SK-N-SH (cell line): ENCODE data around the gene CLDN5. TPM values are rescaled to one million over a fixed set of nuclear protein-coding genes. Genes with fewer than 3 reads are reported as not detected.

Experiments
- CTCF ChIA-PET: fragments of 300-600, 350-600 bp; formaldehyde crosslinking; extraction: SDS; loops from one replicate; lab custom pipeline; 2021; lab: Yijun Ruan, JAX
- POLR2A ChIA-PET: fragments of 350-600 bp; sonication (Branson Sonifier 250); formaldehyde crosslinking; extraction: SDS; loops from one replicate; lab custom pipeline; 2020; ENCODE audit warnings: antibody characterized with exemption, inconsistent platforms; lab: Yijun Ruan, JAX
- DNase-seq: peaks from one replicate; pipeline ENCODE4 v3.0.0; 2012
- H2AFZ ChIP-seq: fragments of 200-600 bp; sonication (generic); 2 replicates; pipeline ENCODE4 v1.8.1; 2016; ENCODE audit warnings: antibody characterized with exemption, mild to moderate bottlenecking, low read depth
- H3F3A ChIP-seq: fragments of 200-600 bp; sonication (generic); replicated peaks from 2 replicates; pipeline ENCODE3; 2016; ENCODE audit warnings: antibody characterized with exemption, mild to moderate bottlenecking; ENCODE audit not compliant: insufficient read depth
- H3K27ac ChIP-seq, 2 experiments: fragments of 200-500 bp in 1 of 2; fragments of 200-600 bp in 1 of 2; sonication (Bioruptor generic) in 1 of 2; sonication (generic), shearing (Covaris generic) in 1 of 2; 2 replicates each; pipeline versions ENCODE4 v1.5.1 to v1.6.1; 2014 to 2016; ENCODE audit warnings: low read depth in 2 of 2, inconsistent platforms in 1 of 2, low read length in 1 of 2, mild to moderate bottlenecking in 1 of 2, mixed read lengths in 1 of 2
- H3K27me3 ChIP-seq: fragments of 200-600 bp; sonication (generic), shearing (Covaris generic); 2 replicates; pipeline ENCODE4 v1.6.1; 2016; ENCODE audit warnings: mixed run types; ENCODE audit not compliant: insufficient read depth
- H3K36me3 ChIP-seq, 2 experiments: fragments of 200-500 bp in 1 of 2; fragments of 200-600 bp in 1 of 2; sonication (Bioruptor generic) in 1 of 2; sonication (generic) in 1 of 2; replicated peaks in 1 of 2; 2 replicates each; pipeline versions ENCODE3 to v1.5.1; 2014 to 2016; ENCODE audit warnings: low read length in 1 of 2, mild to moderate bottlenecking in 1 of 2; ENCODE audit not compliant: insufficient read depth in 2 of 2, control insufficient read depth in 1 of 2
- H3K4me1 ChIP-seq, 2 experiments: fragments of 200-500 bp in 1 of 2; fragments of 200-600 bp in 1 of 2; sonication (Bioruptor generic) in 1 of 2; sonication (generic), shearing (Covaris generic) in 1 of 2; 2 replicates each; pipeline versions ENCODE4 v1.5.1 to v1.6.1; 2014 to 2016; ENCODE audit warnings: low read depth in 1 of 2, low read length in 1 of 2, mixed run types in 1 of 2; ENCODE audit not compliant: insufficient read depth in 2 of 2, control insufficient read depth in 1 of 2
- H3K4me2 ChIP-seq: fragments of 200-600 bp; sonication (generic), shearing (Covaris generic); 2 replicates; pipeline ENCODE4 v1.6.1; 2017; ENCODE audit warnings: mixed run types
- H3K4me3 ChIP-seq, 2 experiments: fragments of 200-500 bp in 1 of 2; fragments of 200-600 bp in 1 of 2; sonication (Bioruptor generic) in 1 of 2; sonication (generic), shearing (Covaris generic) in 1 of 2; 2 replicates each; pipeline versions ENCODE4 v1.5.1 to v1.8.1; 2014 to 2016; ENCODE audit warnings: low read depth in 2 of 2, inconsistent platforms in 1 of 2, low read length in 1 of 2, mild to moderate bottlenecking in 1 of 2, mixed read lengths in 1 of 2, moderate library complexity in 1 of 2
- H3K79me2 ChIP-seq: fragments of 200-600 bp; sonication (generic); 2 replicates; pipeline ENCODE4 v1.8.1; 2017; ENCODE audit warnings: mild to moderate bottlenecking; ENCODE audit not compliant: insufficient read depth
- H3K9ac ChIP-seq: fragments of 200-600 bp; sonication (generic); 2 replicates; pipeline ENCODE4 v1.6.1; 2017; ENCODE audit warnings: mixed run types
- H3K9me2 ChIP-seq: fragments of 200-600 bp; sonication (generic); 2 replicates; pipeline ENCODE4 v1.6.1; 2017; ENCODE audit warnings: mixed run types
- H3K9me3 ChIP-seq: fragments of 200-600 bp; sonication (generic); 2 replicates; pipeline ENCODE4 v1.6.1; 2017; ENCODE audit warnings: mixed run types, mild to moderate bottlenecking, moderate library complexity
- H4K20me1 ChIP-seq: fragments of 200-600 bp; sonication (generic); 2 replicates; pipeline ENCODE4 v1.6.1; 2017; ENCODE audit warnings: mild to moderate bottlenecking, mixed run types; ENCODE audit not compliant: insufficient read depth
- CHD2 ChIP-seq: fragments of 150-350 bp; IDR thresholded peaks from 2 replicates; pipeline ENCODE4 v1.6.1; 2018; ENCODE audit warnings: low read length; ENCODE audit not compliant: partially characterized antibody
- EP300 ChIP-seq, 2 experiments: IDR thresholded peaks; 2 replicates each; pipeline versions ENCODE4 v1.4.0 to v1.6.1; 2012; ENCODE audit warnings: borderline replicate concordance in 1 of 2, low read depth in 1 of 2, low read length in 1 of 2
- FOSL2 ChIP-seq: IDR thresholded peaks from 2 replicates; pipeline ENCODE4 v1.4.0; 2012; ENCODE audit warnings: low read depth, mild to moderate bottlenecking, moderate library complexity, borderline replicate concordance
- FOXJ3 ChIP-seq: sonication (generic); formaldehyde crosslinking; IDR thresholded peaks from 2 replicates; pipeline ENCODE4 v1.5.1; 2020; ENCODE audit warnings: mild to moderate bottlenecking, missing genetic modification reagents
- GABPA ChIP-seq: IDR thresholded peaks from 2 replicates; pipeline ENCODE4 v1.4.0; 2012; ENCODE audit warnings: low read depth, mild to moderate bottlenecking
- IRF3 ChIP-seq: fragments of 150-350 bp; IDR thresholded peaks from 2 replicates; pipeline ENCODE4 v1.6.1; 2016; ENCODE audit warnings: mild to moderate bottlenecking, low read depth, low read length
- NRF1 ChIP-seq: IDR thresholded peaks from 2 replicates; pipeline ENCODE4 v1.6.1; 2012; ENCODE audit warnings: low read depth, mild to moderate bottlenecking, low read length
- RAD21 ChIP-seq: IDR thresholded peaks from 2 replicates; pipeline ENCODE4 v1.6.1; 2012; ENCODE audit warnings: mild to moderate bottlenecking, low read length
- REST ChIP-seq: IDR thresholded peaks from 2 replicates; pipeline ENCODE4 v1.6.1; 2012; ENCODE audit warnings: mild to moderate bottlenecking, low read depth, low read length, moderate library complexity
- TAF1 ChIP-seq: IDR thresholded peaks from 2 replicates; pipeline ENCODE4 v1.6.1; 2012; ENCODE audit warnings: low read depth, mild to moderate bottlenecking, low read length, moderate library complexity, borderline replicate concordance
- YY1 ChIP-seq: IDR thresholded peaks from 2 replicates; pipeline ENCODE4 v1.4.0; 2012; ENCODE audit warnings: low read depth, mild to moderate bottlenecking
- WGBS: methylation state at CpG from one replicate; pipeline ENCODE4 v1.1.6; 2017; ENCODE audit warnings: low lambda C conversion rate; 5-methylcytosine and 5-hydroxymethylcytosine counted together
- polyA plus RNA-seq, 3 experiments: library from polyadenylated mRNA; depleted of rRNA; stranded (reverse); fragments of >200 nt; gene quantifications; 2 replicates each; pipeline ENCODE4 v1.2.3, GENCODE V29; 2012
- TF ChIP-seq, protein P1 (sequence below): IDR thresholded peaks from 2 replicates; pipeline ENCODE4 v1.4.0; 2012; ENCODE audit warnings: low read depth
- TF ChIP-seq, protein P2 (sequence below): fragments of 200-600 bp; sonication (generic); IDR thresholded peaks from 2 replicates; pipeline ENCODE4 v1.6.1; 2017; ENCODE audit warnings: antibody characterized with exemption, mild to moderate bottlenecking, moderate library complexity

The CLDN5 gene
- polyA plus RNA-seq, 1 of the 3 experiments (the other 2 are of a cell fraction): not detected

DNA sequence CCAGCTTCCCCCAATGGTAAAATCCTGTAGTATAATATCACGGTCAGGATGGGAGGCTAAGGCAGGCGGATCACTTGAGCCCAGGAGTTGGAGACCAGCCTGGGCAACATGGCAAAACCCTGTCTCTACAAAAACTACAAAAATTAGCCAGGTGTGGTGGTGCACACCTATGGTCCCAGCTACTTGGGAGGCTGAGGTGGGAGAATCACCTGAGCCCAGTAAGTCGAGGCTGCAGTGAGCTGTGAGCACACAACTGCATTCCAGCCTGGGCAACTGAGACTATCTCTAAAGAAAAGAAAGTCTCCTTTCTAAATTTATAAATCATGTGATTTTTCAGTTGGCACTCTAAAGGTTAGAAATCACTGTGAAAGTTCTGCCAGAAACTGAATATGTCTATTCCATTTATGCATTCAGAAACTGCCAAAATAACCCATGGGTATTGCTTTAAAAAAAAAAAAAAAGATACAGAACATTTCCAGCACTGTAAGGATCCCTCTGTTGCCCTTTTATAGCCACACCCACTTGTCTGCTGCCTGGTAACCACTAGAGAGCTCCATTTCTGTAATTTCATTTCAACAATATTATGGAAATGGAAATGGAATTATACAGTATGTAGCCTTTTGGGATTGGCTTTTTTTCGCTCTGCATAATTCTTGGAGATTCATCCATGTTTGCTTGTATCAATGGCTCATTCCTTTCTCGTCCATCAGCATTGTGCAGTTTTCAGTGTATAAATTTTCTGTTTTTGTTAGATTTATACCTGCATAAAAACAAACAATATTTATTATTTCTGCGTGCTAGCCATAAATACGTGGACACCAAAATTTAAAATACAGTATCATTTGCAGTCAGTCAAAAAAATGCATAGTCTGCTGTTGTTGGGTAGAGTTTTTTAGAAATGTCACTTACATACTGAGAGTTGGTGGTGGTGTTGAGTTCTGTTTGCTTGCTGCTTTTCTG is 35.0 kb downstream of the CLDN5 start:
- Histone ChIP-seq H3K27ac (no peak overlapping the region), H3K27me3 (no peaks in the 10 kb centered on the region), H3K9me3 (no peaks in the 10 kb centered on the region), H3K9ac (no peak overlapping the region), H2AFZ (0 out of 2 replicates have a peak overlapping the region, but pooled peaks have one; percentile 48), H3K4me1 (no peaks in the 10 kb centered on the region), H3K36me3 (peaks cover 10 to 14% of the 10 kb centered on the region in 2 experiments), H3K79me2 (no peaks in the 10 kb centered on the region), H3K4me2 (no peak overlapping the region), H4K20me1 (peaks cover 3% of the 10 kb centered on the region; the same call in 1 of the 2 replicates), H3K4me3 (no peak overlapping the region), H3K9me2 (no peaks in the 10 kb centered on the region), H3F3A (peaks cover 3% of the 10 kb centered on the region)
- ChIA-PET CTCF (interaction anchor here (0.6 to 3.9 kb wide), 7 partner anchors 10 to 478 kb away, joined by 3 to 43 read pairs (median 3); partner anchors contain the start of genes CDC45 and UFD1), POLR2A (interaction anchor here (0.6 to 0.9 kb wide), 2 partner anchors 10 to 42 kb away, joined by 4 to 11 read pairs; partner anchors contain the start of gene CDC45)
- peak; percentile 57 for DNase-seq
- TF ChIP-seq RAD21 (peak; percentile 45; the same call in 1 of the 2 replicates), FOSL2 (no peak), IRF3 (no peak), YY1 (no peak), NRF1 (no peak)
- TF ChIP-seq, protein P1, sequence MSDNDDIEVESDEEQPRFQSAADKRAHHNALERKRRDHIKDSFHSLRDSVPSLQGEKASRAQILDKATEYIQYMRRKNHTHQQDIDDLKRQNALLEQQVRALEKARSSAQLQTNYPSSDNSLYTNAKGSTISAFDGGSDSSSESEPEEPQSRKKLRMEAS: no peak
- TF ChIP-seq, protein P2, sequence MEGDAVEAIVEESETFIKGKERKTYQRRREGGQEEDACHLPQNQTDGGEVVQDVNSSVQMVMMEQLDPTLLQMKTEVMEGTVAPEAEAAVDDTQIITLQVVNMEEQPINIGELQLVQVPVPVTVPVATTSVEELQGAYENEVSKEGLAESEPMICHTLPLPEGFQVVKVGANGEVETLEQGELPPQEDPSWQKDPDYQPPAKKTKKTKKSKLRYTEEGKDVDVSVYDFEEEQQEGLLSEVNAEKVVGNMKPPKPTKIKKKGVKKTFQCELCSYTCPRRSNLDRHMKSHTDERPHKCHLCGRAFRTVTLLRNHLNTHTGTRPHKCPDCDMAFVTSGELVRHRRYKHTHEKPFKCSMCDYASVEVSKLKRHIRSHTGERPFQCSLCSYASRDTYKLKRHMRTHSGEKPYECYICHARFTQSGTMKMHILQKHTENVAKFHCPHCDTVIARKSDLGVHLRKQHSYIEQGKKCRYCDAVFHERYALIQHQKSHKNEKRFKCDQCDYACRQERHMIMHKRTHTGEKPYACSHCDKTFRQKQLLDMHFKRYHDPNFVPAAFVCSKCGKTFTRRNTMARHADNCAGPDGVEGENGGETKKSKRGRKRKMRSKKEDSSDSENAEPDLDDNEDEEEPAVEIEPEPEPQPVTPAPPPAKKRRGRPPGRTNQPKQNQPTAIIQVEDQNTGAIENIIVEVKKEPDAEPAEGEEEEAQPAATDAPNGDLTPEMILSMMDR: peak; percentile 35
- WGBS: 95% methylated on average over 7 of the region's 7 CpGs

GRCh38 chr22:19488285-19488684 is 35.9 kb downstream of the CLDN5 start:
- Histone ChIP-seq H3K27me3 (no peaks in the 10 kb centered on the region), H3F3A (peaks cover 7% of the 10 kb centered on the region), H3K4me2 (no peak overlapping the region), H3K9ac (no peak overlapping the region), H3K36me3 (peaks cover 14 to 16% of the 10 kb centered on the region in 2 experiments), H3K4me1 (no peaks in the 10 kb centered on the region), H3K79me2 (no peaks in the 10 kb centered on the region), H2AFZ (no peak overlapping the region), H3K9me2 (no peaks in the 10 kb centered on the region), H3K4me3 (no peak overlapping the region), H4K20me1 (peaks cover 3% of the 10 kb centered on the region; the same call in 1 of the 2 replicates), H3K9me3 (no peaks in the 10 kb centered on the region), H3K27ac (no peak overlapping the region)
- CTCF ChIA-PET: interaction anchor here (0.6 to 3.9 kb wide), 4 partner anchors 9 to 177 kb away, joined by 3 to 43 read pairs (median 3); partner anchors contain the start of genes CDC45 and UFD1
- WGBS: no CpG with 5 or more reads among the region's 2 CpGs
- no peak for DNase-seq
- POLR2A ChIA-PET: no interaction called here
- no peak for TF ChIP-seq TAF1
- TF ChIP-seq EP300 (IDR thresholded peaks at IDR 0.05; ENCODE audit: borderline replicate concordance in 1 of 2, low read depth in 1 of 2, low read length in 1 of 2): no peak
- no peak for TF ChIP-seq REST
- TF ChIP-seq, protein P1: no peak
- no peak for TF ChIP-seq FOXJ3
- TF ChIP-seq CHD2: no peak
- TF ChIP-seq GABPA: no peak
